HG03520 (cell line): ENCODE results near the gene PIF1.

ENCODE experiments used
- ATAC-seq: cut with Tn5 transposase; IDR thresholded peaks from one replicate; pipeline ENCODE4 v1.9.1; 2021; ENCODE audit warnings: mild to moderate bottlenecking, moderate library complexity; ENCODE audit not compliant: unreplicated experiment

The PIF1 gene

GRCh38 chr15:64776402-64776786, 49.1 kb downstream of the PIF1 start:
- no peak for ATAC-seq

DNA sequence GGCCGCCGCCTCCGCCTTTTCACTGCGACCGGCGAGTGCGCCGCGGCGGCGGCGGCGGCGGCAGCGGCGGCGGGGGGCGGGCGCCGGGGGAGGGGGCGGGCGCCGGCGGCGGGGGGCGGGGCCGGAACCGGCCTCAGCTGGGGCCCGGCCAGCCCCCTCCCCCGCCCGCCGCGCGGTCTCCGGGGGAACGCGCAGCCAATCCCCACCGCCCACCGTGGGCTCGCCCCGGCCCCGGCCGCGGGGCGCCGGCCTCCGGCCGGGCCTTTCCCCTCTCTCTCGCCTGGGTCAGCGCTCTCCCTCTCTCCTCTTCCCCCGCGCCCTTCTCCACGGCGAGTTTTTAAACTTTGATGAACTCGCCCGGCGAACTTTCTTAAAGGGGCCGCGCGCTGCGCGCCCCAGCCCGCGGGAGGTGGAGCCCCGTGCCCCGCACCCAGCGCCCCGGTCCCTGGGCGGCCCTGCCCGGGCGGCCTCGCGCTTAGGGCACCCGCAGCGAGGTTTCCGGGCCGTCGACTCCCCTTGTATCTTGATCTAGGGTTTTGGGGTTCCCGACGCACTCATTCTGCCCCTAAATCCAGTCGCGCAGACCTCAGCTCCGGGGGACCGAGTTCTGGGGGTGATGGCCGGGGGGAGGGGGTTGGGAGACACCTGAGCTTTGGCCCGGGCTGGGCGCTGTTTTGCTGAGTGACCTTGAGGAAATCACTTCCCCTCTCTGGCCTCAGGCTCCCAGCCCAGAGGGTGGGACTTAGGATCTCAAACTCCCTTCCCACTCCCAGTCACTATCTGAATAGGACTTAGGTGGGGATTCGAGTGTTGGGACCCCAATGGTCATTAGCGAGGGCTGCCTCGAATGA, 49.7 kb downstream of the PIF1 start, which contains the start of gene RBPMS2:
Gene RBPMS2 (minus strand): TSS at position 39 of the 851 bp plus-strand sequence. CDS start 270 bp downstream, outside the sequence.
- ATAC-seq: no peak

DNA sequence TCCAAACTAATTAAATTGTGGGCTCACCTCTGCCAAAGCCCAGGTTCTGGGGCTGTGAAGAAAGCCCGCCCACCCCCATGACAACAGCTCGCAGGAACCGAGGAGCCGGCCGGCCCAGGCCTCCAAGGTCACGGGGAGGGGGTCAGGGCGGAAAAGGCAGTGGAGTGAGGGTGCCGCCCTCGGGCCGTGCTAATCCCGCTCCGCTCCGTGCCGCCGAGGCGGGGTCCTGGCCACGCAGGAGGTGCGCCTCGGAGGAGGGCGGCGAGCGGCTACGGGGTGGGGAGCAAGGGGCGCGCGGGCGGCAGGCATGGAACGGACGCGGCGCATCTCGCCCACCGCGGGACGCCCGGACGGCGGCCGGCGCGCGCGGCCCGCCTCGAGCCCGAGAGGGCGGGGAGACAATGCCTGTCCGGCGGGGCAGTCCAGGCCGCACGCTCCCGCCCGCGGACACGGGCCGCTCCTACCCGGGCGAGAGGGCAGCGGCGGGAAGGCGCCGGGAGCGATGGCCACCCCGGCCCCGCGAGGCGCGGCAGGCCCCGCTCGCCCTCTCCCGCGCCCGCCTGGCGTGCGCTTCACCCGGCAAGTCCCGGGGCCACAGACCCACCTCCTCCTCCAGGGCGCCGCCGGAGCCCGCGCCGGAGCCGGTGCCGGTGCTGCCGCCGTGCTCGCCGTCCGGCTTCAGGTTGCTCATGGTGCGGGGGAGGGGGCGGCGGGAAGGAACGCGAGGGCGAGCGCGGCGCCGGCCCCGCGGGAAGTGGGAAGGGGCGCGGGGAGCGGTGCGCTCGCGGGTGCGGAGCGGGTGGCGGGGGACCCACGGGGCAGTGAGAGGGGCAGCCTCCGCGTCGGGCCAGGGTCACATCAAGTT, 50.6 kb downstream of the PIF1 start:
- no peak for ATAC-seq

- ATAC-seq: no peak
These were observed 51.3 kb downstream of the PIF1 start for GRCh38 chr15:64774037-64774628.

- no peak for ATAC-seq
These were observed 51.8 kb downstream of the PIF1 start for GRCh38 chr15:64773606-64774005.

DNA sequence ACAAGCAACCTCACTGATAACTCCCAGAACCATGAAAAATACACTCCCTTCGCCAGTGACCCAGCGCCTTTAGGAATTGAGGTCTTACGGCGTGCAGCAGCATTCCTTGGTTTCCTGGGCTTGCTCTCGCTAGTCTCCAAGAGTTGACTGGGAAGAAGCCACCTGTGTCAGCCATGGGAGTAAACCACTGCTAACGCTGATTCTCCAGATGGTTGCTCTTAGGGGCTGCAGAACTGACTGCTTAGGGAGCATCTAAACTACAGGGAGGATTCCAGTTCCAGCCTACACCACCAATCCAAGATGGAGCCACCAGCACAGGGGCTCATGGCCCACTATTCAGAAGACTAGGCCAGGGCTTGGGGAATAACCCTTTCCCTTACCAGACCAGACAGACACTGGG, 52.5 kb downstream of the PIF1 start:
- ATAC-seq: no peak

DNA sequence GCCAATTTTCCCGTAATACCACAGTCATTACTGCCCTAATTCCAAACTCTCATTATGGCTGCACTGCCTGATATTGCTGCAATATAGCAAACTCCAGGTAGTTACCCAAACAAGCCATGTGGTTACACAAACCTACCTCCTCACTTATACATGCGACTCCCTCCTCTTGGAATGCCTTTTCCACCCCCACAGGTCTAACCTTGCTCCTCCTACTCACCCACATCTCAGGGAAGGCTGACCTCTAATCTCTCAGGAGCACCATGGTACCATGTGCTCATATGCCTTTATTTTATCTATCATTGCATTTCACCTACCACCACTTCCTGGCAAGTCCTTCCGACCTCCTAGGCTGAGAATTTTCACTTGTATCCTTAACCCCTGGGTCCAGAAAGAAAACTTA, 53.0 kb downstream of the PIF1 start:
- no peak for ATAC-seq

- ATAC-seq: no peak
These were observed 54.8 kb downstream of the PIF1 start for GRCh38 chr15:64770626-64771025.

DNA sequence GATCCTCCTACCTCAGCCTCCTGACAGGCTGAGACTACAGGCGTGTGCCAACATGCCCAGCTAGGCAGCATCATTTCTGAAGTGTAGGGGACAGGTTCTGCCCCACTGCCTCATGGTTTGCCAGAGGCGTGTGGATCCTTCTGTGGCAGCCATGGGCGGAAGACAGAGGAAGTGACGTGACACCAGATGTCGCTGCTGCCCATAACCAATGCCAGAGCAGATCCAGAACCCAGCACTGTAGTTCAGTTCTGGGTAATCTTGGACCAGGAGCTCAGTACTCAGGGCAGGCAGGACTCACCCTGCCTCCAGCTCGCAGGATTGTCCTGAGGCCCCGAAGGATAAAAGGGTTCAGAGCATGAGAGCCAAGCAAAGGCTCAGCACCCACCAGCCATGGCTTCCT, 58.2 kb downstream of the PIF1 start:
- no peak for ATAC-seq

DNA sequence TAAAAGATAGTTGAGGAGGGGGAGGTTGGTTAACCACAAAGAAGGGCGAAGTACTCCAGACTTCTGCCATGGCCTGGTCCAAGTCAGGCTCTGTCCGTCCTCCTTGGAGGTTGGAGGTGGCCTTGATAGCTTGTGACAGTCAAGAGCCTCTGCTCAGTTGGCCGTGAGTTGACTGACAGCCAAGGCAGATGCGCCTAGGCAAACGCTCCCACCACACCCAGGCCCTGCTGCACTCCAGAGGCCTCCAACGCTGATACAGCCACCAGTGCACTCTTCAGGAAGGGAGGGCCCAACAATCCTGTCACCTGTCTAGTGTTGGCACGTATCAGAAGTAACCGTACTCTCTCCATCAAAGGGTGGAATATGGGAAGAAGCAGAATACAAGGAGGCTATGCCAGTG, 59.4 kb downstream of the PIF1 start:
- ATAC-seq: no peak
